ENCODE data around the gene TRIAP1.
A peak's percentile ranks its signal among the peaks of the same experiment; 100 is the strongest.

Gene TRIAP1

DNA sequence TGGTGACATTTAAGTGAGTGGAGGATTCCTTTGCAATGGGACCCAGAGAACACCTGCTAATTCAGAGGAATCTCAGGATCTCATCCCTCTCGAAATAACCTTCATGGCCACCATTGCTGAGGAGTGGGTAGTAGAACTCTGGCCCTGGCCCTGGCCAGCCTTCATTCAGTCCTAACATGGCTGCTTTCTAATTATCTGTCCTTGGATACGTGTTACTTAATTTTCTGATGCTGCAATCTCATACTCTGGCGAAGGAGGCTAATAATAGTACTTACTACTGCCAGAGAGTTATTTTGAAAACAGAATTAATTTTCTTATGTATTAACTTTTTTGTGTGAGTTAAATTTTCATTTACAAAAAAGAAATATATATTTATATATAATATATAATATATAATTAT lies 20.4 kb downstream of the TRIAP1 start:
- no peak for DNase-seq

DNA sequence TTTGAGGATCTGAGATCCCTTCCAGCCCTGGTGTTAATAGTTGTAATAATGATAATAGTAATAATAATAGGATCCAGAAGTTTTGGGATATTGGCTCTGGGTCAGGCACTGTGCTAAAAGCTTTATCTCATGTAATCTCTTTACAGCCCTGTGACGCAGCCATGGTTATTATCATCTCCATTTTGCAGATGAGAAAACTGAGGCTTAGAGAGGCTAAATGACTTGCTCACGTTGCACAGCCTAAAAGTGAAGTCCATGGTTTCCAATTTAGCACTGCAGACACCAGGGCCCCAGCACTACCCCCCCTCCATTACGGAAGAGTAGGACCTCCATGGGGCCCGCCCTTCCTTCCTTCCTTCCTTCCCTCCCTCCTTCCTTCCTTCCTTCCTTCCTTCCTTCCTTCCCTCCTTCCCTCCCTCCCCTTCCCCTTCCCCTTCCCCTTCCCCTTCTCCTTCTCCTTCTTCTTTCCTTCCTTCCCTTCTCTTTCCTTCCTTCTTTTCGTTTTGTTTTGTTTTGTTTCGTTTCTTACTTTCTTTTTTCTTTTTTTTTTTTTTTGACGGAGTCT lies 23.2 kb downstream of the TRIAP1 start:
- no peak for DNase-seq

DNA sequence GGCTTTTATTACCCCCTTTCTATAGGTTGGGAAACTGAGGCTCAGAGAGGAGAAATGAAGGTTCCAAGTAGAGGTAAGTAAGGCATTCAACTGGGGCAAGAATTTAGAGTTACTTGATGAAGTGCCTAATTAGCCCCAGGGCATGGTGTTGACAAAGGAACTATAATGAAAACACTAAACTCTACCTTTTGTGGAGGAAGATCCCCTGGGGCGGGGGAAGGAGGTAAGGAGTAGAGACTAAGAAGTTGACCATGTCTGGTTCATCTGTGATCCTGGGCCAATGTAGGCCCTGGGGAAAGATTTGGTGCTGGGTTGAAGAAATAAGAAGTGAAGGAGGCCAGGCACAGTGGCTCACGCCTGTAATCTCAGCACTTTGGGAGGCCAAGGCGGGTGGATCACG lies 24.5 kb downstream of the TRIAP1 start:
- DNase-seq = no peak

DNA sequence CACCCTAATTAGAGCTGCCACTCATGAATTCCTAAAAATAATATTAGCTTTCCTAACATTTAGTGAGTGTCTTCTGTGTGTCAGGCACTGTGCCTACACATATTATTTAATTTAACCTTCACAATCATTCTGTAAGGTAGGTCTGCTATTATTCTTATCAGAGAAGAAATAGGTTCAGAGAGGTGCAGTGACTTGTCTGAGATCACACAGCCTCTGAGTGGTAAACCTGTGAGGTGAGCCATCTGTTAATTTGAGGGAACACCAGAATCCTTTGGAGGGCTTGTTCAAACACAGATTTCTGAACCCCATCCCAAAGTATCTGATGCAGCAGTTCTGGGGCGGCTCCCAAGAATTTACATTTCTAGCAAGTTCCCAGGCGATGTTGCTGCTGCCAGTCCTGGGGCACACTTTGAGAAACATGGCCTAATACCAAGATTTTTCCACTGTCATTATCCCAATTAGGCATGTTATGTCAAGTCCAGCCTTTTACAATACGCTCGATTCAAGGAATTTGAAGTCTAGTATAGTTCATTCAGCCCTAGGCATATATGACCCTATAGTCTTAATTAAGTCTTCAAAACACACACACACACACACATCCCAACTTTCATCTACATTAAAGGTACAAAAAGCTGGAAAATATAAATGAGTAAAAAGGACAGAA lies 28.1 kb downstream of the TRIAP1 start:
- no peak for DNase-seq

DNA sequence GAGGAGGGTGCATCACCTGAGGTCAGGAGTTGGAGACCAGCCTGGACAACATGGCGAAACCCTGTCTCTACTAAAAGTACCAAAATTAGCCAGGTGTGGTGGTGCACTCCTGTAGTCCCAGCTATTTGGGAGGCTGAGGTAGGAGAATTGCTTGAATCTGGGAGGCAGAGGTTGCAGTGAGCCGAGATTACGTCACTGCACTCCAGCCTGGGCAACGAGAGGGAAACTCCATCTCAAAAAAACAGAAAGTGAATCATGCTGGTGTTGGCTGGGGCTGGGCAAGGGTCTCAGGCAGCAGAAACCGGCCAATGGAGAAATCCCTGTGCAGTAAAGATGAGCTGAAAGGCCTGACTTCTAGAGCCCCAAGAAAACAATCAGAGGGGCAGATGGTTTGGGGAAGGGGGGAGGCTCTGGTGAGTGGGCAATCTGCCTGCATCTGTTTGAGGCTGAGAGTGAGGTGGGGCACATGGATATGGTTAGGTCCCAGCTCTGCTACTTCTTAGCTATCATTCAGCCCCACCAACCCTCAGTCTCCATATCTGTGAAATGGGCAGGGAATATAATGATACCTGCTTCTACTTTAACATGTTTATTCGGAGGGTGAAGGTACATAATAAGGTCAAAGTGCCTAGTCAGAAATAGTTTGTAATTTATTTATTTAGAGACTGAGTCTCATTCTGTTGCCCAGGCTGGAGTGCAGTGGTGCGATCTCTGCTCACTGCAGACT lies 29.5 kb downstream of the TRIAP1 start:
- DNase-seq = no peak

DNA sequence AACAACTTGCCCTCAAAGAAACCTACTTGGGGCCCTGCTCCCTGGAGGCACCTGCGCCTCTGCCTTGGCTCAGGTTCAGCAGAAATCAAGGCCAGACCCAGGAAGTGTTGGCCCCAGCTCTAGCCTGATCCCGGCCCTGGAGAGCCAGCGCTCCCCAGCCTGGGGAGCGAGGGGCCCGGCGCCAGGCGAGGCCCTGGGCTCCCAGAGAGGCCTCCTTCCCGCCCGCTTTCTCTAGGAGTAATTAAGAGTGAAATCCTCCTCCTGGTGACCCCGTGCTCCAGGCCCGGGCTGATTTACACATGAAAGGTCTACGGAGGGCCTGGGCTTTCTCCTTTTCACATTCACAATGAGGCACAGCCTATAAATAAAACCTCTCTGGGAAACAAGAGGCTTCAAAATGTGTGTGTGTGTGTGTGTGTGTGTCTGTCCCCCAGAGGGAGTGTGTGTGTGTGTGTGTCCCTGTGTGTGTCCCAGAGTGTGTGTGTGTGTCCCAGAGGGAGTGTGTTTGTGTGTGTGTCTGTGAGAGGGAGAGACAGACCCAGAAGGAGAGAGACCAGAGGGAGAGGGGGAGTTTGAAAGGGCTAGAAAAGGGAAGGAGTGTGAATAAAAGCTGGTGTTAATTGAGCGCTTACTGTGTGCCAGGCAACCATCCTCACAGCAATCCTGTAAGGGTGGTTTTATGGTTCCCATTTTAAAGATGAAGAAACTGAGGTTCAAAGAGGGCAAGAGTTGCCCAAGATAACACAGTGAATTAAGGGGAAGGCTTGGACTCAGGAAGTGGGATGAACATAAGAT lies 32.1 kb downstream of the TRIAP1 start:
- DNase-seq = no peak

DNA sequence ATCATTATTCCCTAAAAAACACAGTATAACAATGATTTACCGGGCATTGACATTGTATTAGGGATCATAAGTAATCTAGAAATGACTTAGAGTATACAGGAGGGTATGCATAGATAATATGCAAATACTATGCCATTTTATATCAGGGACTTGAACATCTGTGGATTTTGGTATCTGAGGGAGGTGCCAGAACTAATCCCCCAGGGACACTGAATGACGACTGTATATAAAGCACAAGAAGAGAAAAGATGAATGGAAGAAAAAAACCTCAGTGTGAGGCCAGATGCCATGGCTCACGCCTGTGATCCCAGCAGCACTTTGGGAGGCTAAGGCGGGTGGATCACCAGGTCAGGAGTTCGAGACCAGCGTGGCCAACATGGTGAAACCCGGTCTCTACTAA lies 33.8 kb downstream of the TRIAP1 start:
- no peak for DNase-seq

DNA sequence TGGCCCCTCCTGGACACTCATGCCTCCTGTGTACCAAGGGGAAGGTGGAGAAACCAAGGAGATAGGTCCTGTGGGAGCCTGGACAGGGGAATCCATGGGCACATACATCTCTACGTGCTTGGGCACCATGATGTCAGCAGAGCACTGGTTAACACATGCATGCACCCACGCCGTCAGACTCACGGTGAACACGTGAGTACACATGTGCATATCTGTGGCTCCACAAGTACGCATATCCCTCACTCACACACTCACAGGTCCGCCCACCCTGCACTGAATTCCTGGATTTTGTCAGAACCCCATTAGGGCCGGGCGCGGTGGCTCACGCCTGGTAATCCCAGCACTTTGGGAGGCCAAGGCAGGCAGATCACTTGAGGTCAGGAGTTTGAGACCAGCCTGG lies 37.4 kb downstream of the TRIAP1 start:
- DNase-seq = no peak

DNA sequence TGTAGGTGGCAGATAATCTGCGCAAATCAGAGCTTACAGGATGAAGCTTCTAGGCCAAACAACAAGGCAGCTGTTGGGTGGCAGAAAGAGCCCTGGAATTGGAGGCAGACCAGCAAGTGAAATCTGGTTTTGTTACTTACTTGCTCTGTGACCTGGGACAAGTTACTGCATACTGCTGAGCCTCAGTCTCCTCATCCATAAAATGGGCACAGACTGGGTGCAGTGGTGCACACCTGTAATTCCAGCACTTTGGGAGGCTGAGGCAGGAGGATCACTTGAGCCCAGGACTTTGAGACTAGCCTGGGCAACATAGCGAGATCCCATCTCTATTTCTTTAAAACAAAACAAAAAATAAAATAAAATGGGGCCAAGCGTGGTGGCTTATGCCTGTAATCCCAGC lies 39.6 kb downstream of the TRIAP1 start:
- no peak for DNase-seq

DNA sequence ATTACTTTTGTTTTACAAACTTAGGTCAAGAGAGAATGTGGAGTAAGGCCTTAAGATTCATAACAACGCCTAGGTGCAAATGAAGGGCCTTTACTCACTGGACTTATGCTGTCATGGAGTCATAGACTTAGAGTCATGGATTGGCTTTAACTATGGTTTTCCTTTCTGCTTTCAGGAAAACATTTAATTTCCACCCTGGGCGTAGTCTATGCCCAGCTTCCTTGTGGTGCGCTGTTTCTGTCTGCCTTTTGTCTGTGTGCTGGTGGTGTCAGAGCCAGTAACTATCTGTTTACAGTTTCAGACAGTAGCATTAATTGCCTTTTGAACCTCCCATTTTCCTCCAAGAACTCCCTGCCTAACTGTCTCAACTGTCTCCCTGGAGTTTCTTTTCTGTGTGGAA lies 40.1 kb downstream of the TRIAP1 start:
- no peak for DNase-seq

DNA sequence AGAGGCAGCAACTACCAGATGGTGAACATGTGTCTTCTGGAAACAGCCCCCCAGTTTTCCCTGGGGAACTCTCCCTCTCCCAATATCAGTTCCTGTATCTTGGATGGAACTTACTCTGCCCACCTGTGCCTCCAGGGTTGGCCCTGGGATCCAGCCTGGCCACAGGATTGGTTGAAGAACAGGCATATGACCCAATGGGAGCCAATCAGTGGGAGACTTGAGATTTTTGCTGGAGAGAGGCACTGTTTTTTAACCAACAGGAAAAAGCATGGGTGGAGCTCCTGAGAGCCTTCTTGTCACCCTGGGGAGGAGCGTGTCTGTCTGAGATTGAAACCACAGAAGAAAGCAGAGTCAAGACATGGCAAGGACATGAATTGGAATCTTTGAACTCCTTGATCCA lies 41.9 kb downstream of the TRIAP1 start:
- no peak for DNase-seq

DNA sequence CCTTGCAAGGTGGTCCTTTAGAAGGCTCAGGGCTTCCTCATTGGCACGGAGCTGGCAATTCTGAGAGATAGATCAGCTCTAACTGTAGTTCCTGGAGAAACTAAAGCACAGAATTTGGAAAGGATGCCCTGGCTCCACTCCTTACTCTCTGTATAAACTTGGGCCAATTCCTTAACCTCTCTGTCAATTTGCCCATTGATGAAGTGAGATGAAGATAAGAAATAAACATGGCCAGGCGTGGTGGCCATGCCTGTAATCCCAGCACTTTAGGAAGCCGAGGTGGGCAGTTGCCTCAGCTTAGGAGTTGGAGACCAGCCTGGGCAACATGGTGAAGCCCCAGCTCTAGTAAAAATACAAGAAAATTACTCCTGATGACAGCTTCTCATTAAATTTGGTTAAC lies 42.3 kb downstream of the TRIAP1 start:
- no peak for DNase-seq

DNA sequence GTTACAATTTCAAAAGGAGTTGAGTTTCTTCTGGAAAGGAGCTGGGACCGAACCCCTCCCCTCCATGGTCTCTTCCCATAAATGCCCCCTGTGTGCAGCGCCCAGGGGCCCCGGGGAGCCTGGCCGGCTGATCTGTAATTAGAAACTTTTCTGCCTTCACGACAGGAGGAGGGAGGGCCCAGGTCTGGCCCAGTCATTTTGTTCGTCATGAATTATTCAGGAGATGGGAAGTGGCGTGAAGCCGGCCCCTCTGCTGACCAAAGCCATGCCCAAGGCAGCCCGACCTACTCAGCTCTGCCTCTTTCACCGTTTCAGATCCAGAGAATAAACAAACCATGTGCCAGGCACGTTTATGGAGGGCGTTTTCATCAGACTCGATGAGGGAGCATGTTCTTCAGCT lies 44.0 kb downstream of the TRIAP1 start:
- no peak for DNase-seq

DNA sequence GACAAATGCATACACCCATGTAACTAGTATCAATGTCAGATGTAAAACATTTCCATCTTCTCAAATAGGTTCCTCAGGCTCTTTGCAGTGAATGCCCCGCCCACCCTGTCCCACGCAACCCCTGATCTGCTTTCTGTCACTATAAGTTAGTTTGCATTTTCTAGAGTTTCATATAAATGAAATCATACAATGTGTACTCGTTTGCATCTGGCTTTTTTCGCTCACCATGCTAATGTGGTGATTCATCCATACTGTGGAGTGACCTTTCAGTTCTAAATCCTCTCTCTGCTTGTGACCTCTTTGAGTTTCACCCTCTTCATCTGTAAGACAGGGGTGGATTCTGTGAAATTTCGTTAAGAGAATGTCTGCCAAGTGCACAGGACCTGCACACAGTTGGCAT lies 46.7 kb downstream of the TRIAP1 start:
- DNase-seq = no peak

DNA sequence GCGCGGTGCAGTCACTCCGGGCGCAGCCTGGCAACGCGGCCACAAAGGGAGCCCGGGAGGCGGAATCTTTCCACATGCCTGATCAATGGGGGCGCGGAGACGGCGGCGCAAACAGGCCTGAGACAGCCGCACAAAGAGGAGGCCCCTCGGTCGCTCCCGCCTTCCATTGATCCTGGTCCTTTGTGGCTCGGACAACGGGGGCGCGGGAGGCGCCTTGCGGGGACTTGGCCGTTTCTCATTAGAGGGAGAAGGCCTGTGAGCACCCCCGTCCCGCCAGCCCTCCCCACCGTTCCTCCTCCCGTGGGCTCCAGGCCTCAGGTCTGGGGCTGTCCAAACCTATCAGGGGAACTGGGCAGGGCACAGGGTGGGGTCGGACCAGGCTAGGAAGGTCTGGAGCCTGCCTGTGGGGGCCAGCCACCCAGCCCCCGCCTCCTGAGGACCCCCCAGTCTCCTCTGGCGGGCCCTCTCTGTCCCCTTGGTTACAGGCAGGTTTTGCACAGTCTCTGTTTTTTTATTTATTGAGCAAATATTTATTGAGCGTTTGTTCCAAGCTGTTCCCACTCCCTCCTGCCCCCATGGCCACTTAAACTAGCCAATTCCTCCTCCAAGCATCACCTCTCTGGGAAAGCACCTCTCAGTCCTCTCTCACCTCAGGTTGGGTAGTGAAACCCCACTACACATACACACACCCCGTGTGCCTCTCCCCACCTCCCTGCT lies 48.2 kb downstream of the TRIAP1 start:
- no peak for DNase-seq

DNA sequence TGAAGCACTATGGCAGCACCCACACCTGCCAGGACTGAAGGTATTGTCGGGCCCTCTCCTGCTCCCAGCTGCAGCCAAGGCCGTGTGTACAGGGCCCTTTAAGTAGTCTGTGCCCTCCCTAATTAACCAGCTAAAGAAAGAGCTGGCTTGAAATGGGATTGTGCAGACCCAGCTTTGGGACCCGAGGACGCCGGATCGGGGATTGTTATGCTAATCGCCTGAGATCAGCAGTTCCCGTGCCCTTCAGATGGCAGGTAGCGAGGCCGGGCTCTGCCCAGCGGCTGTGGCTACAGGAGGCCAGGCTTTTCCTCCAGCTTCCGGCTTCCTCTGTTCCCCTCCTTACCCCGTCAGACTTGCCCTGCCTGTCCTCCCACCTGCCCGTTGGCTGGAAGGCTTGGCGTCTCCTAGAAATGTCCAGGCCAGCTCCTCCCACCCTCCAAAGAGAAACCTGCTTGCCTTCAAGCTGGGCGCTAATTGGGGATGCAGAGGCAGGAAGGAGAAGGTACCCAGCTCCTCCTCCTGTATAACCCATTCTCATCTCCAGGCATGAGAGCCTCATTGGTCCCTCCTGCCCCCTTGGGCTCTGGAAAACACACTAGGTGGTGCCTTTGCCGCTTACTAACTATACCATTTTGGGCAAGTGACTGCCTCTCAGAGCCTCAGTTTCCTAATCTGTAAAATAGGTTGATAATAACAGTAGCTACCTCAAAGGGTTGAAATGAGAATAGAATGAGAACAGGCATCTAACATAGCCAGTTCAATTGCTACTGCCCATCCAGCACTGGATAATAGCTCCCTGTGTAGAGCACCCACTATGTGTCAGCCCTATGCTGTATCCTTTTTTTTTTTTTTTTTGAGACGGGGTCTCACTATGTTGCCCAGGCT lies 51.5 kb downstream of the TRIAP1 start:
- peak; percentile 9 to 29 for DNase-seq

All from NCI-H2081 (cell line).